ENCODE data around the gene SCN2A. TPM values are rescaled to one million over a fixed set of nuclear protein-coding genes. Genes with fewer than 3 reads are reported as not detected.

SCN2A gene
- total and polyA plus RNA-seq, 5 donors = 0.02 to 0.76 (median 0.19) TPM

DNA sequence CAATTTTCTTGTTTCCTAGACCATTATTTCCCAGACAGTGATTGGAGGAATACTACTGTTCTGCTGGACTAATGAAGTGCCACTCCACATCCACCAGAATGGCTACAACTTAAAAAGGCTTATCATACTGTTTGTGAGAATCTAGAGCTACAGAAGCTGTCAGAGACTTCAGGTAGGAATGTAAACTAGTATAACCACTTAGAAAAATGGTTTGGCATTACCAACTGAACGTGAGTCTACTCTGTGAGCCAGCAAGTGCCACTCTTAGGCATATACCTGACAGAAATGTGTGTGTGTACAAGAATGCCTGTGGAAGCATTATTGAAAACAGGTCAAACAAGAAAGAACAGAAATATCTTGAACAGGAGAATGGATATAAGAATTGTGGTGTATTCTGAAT, 31.1 kb upstream of the SCN2A start:
- Histone ChIP-seq H3K27me3 (ENCODE audit: control insufficient read depth, insufficient read depth) (no peaks in the 10 kb centered on the region), H3K27ac (ENCODE audit: low read length) (no peak overlapping the region), H3K9me3 (ENCODE audit: control insufficient read depth, low read length) (no peaks in the 10 kb centered on the region), H3K4me1 (ENCODE audit: control insufficient read depth, insufficient read depth, low read length) (no peaks in the 10 kb centered on the region), H3K4me3 (ENCODE audit: low read length) (no peak overlapping the region)
- ATAC-seq = no peak
- no peak for DNase-seq
- WGBS = 62% methylated on average over 1 of the region's 1 CpG
- intact Hi-C loops (cut with DNase I) = loop anchor here in 1 of 4 donors (5.0 kb wide), 1 partner anchor 196 kb away; no protein-coding TSS in a partner anchor

DNA sequence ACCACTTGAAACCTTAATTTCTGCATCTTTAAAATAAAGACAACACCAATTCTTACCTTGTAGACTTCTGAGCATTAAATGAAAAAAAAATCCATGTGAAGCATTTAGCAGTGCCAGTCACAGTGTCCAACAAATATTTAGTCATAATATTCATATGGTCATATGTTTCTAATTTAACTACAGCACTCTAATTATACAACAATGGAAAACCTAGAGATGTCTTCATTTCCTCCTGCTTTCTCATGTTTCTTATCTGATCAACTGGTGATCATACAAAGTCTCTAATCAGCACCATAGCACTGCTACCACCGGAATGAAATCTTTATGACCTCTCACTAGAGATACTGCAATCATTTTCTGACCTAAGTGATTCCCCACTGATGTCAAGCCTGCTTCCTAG, 25.1 kb upstream of the SCN2A start:
- WGBS = 31% methylated on average over 1 of the region's 1 CpG
- intact Hi-C loops (cut with DNase I) = no loop called here

DNA sequence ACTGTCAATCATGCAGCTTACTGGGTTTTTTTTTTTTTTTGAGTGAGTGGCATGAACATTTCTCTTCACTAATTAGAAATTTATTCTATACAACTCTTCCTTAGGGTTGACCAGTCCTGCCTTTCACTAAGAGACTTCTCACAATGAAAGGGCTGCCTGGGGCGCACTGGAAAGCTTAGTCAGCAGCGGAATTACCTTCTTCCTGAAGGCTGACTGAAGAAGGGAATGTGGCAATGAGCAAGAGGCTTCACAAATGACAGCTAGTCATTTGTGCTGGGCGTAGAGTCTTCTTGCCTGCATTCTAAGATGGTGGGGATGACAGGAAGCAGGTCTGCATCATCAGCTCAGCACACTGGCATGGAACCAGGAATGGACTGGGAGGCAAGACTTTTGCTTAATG, 19.7 kb upstream of the SCN2A start:
- intact Hi-C loops (cut with DNase I) = no loop called here
- 76% methylated on average over 3 of the region's 3 CpGs for WGBS

More for the DNA sequence above, 25.1 kb upstream of the SCN2A start:
- Histone ChIP-seq H3K27ac (ENCODE audit: low read length) (no peak overlapping the region), H3K4me1 (ENCODE audit: control insufficient read depth, insufficient read depth, low read length) (no peaks in the 10 kb centered on the region), H3K27me3 (ENCODE audit: control insufficient read depth, insufficient read depth) (no peaks in the 10 kb centered on the region), H3K9me3 (ENCODE audit: control insufficient read depth, low read length) (no peaks in the 10 kb centered on the region), H3K4me3 (ENCODE audit: low read length) (no peak overlapping the region)
- DNase-seq = no peak
- no peak for ATAC-seq

DNA sequence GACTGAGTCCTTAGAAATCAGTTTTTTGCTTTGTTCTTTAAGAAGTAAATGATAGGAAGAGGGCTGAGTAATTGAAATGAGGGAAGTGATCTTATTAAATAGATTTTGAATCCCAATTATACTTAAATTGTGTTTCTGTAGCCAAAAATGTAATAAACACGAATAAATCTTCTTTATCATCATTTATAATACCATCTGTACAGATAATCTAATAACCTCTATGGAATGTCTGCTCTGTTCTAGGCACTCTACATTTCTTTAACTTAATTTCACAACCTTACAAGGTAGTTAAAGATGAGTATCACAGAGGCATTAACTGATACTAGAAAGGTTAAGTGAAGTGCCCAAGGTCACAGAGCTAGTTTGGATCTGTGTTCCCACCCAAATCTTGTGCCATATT, 14.3 kb upstream of the SCN2A start:
- WGBS = 37% methylated on average over 1 of the region's 1 CpG
- H3K27ac ChIP-seq (ENCODE audit: low read length) = no peak overlapping the region
- no peaks in the 10 kb centered on the region for H3K9me3 ChIP-seq (ENCODE audit: control insufficient read depth, low read length)
- H3K4me3 ChIP-seq (ENCODE audit: low read length) = no peak overlapping the region
- no peak for DNase-seq
- no peaks in the 10 kb centered on the region for H3K27me3 ChIP-seq (ENCODE audit: control insufficient read depth, insufficient read depth)
- intact Hi-C loops (cut with DNase I) = no loop called here
- no peak for ATAC-seq
- no peaks in the 10 kb centered on the region for H3K4me1 ChIP-seq (ENCODE audit: control insufficient read depth, insufficient read depth, low read length)

More for the DNA sequence above, 19.7 kb upstream of the SCN2A start:
- DNase-seq (no peak), ATAC-seq (no peak)
- Histone ChIP-seq H3K4me3 (ENCODE audit: low read length) (no peak overlapping the region), H3K27me3 (ENCODE audit: control insufficient read depth, insufficient read depth) (no peaks in the 10 kb centered on the region), H3K9me3 (ENCODE audit: control insufficient read depth, low read length) (no peaks in the 10 kb centered on the region), H3K4me1 (ENCODE audit: control insufficient read depth, insufficient read depth, low read length) (no peaks in the 10 kb centered on the region), H3K27ac (ENCODE audit: low read length) (no peak overlapping the region)

DNA sequence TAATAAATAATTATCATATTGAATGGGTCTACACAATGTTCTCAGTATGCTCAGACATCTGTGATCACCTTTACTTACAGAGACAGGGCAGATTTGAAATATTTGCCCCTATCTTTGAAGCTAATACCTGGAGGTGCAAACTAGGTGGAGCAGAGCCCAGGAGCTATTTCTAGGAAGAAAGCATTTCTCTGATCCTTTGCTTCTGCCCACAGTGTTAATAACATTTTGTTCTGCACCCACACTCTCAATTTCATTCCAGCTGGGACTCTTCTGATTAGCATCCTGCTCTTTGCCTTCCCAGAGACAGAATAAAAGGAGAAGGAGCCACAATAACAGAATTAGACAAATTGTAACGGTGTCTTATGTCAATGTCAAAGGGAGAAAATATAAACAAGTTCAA, 11.6 kb upstream of the SCN2A start:
- DNase-seq (no peak), ATAC-seq (no peak)
- Histone ChIP-seq H3K27me3 (ENCODE audit: control insufficient read depth, insufficient read depth) (no peaks in the 10 kb centered on the region), H3K4me3 (ENCODE audit: low read length) (no peak overlapping the region), H3K4me1 (ENCODE audit: control insufficient read depth, insufficient read depth, low read length) (no peaks in the 10 kb centered on the region), H3K27ac (ENCODE audit: low read length) (no peak overlapping the region), H3K9me3 (ENCODE audit: control insufficient read depth, low read length) (no peaks in the 10 kb centered on the region)
- intact Hi-C loops (cut with DNase I) = no loop called here
- 70% methylated on average over 1 of the region's 1 CpG for WGBS

DNA sequence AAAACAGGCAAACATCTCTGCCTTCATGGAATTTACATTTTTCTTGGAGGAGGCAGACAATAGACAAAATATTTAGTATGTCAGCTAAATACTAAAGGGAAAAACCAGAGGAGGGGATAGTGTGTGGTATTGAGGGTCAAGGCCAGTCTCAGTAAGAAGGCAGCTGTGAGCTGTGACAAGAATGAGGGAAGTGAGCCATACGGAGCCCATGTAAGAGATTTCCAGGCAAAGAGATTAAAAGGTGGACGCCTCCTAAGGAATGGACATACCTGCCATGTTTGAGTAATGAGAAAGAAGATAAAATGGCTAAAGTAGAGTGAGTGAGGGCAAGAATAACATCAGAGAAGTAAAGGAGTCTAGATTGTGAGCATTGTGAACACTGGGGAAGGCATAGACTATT, 2.2 kb upstream of the SCN2A start:
- no peak for DNase-seq
- intact Hi-C loops (cut with DNase I) = no loop called here
- no peaks in the 10 kb centered on the region for H3K27me3 ChIP-seq (ENCODE audit: control insufficient read depth, insufficient read depth)
- WGBS = 33% methylated on average over 2 of the region's 2 CpGs
- ATAC-seq = no peak
- H3K27ac ChIP-seq (ENCODE audit: low read length) = no peak overlapping the region
- no peak overlapping the region for H3K4me3 ChIP-seq (ENCODE audit: low read length)
- H3K4me1 ChIP-seq (ENCODE audit: control insufficient read depth, insufficient read depth, low read length) = no peaks in the 10 kb centered on the region
- no peaks in the 10 kb centered on the region for H3K9me3 ChIP-seq (ENCODE audit: control insufficient read depth, low read length)

DNA sequence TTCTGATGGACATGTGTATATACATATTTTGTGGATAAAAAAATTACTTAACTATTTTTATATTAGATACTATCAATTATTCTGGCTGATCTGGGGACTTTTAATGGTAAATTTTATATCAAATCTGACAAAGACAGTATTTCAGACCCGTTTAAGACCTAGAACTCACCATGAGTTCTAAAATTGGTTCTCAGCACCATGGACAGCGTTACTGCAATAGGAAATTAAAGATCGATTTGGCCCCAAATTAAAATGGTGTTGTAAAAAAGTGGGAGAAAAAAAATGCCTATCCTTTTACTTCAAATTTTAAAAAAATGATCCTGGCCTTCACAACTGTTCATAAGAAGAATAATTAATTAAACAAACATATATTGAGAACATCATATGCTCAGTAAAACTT, 919 bp upstream of the SCN2A start:
- intact Hi-C loops (cut with DNase I) = no loop called here
- no peak for ATAC-seq
- no peak overlapping the region for H3K4me3 ChIP-seq (ENCODE audit: low read length)
- 7% methylated on average over 3 of the region's 3 CpGs for WGBS
- no peaks in the 10 kb centered on the region for H3K4me1 ChIP-seq (ENCODE audit: control insufficient read depth, insufficient read depth, low read length)
- no peak overlapping the region for H3K27ac ChIP-seq (ENCODE audit: low read length)
- no peaks in the 10 kb centered on the region for H3K9me3 ChIP-seq (ENCODE audit: control insufficient read depth, low read length)
- H3K27me3 ChIP-seq (ENCODE audit: control insufficient read depth, insufficient read depth) = no peaks in the 10 kb centered on the region
- no peak for DNase-seq

DNA sequence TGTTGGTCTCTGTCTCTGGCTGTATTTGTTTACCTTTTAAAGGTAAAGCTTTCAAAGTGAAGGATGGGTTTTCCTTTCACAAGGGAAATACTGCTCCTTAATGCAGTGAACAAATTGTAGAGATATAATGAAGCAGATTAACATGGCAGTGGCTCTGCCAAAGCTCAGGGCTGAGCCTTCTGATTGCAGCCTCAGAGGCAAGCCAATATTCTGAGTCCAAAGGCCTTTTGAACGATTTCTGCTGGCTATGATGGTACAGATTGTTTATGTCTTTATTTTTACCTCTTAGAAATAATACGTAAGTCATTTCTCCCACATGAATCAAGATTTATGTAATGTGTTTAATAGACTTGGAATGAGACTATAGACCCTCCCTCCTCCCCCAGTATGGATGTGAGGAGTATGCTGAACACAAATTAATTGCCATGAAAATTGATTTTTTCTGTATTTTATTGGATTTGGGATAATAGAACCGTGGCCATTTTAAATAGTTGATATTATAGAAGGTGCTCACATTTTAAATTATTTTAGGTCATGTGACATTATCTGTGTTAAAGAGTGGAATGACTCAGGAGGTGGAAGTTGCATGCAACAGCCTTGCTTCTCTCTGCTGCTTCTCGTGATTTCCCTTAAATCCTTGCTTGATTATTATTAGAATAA, 772 bp downstream of the SCN2A start:
- Histone ChIP-seq H3K9me3 (ENCODE audit: control insufficient read depth, low read length) (no peaks in the 10 kb centered on the region), H3K27me3 (ENCODE audit: control insufficient read depth, insufficient read depth) (no peaks in the 10 kb centered on the region), H3K27ac (ENCODE audit: low read length) (no peak overlapping the region), H3K4me3 (ENCODE audit: low read length) (no peak overlapping the region), H3K4me1 (ENCODE audit: control insufficient read depth, insufficient read depth, low read length) (no peaks in the 10 kb centered on the region)
- DNase-seq (no peak), ATAC-seq (no peak)
- WGBS = 64% methylated on average over 4 of the region's 4 CpGs
- intact Hi-C loops (cut with DNase I) = loop anchor here in 2 of 4 donors (5.0 to 10.0 kb wide), 2 partner anchors 52 to 55 kb away; no protein-coding TSS in a partner anchor

DNA sequence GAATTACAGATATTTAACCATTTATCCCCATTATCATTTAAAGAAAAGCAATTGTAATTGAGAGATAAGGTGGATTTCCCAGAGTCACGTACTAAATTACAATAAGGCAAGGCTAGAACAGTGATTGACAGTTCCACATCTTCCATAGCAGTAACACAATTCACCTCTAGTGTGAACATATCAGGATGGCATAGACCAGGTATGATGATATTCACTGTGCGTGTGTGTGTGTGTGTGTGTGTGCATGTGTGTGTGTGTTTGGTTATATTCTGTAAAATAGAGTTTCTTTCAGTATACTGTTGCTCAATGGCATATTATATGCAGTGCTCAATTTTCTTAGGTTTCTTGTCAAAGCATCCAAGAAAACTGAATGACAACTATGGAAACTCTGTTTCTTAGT, 1.7 kb downstream of the SCN2A start:
- ATAC-seq (no peak), DNase-seq (no peak)
- no peaks in the 10 kb centered on the region for H3K4me1 ChIP-seq (ENCODE audit: control insufficient read depth, insufficient read depth, low read length)
- no peak overlapping the region for H3K4me3 ChIP-seq (ENCODE audit: low read length)
- no peak overlapping the region for H3K27ac ChIP-seq (ENCODE audit: low read length)
- H3K27me3 ChIP-seq (ENCODE audit: control insufficient read depth, insufficient read depth) = no peaks in the 10 kb centered on the region
- intact Hi-C loops (cut with DNase I) = loop anchor here in 2 of 4 donors (5.0 to 10.0 kb wide), 2 partner anchors 51 to 54 kb away; no protein-coding TSS in a partner anchor
- 75% methylated on average over 2 of the region's 2 CpGs for WGBS
- no peaks in the 10 kb centered on the region for H3K9me3 ChIP-seq (ENCODE audit: control insufficient read depth, low read length)

DNA sequence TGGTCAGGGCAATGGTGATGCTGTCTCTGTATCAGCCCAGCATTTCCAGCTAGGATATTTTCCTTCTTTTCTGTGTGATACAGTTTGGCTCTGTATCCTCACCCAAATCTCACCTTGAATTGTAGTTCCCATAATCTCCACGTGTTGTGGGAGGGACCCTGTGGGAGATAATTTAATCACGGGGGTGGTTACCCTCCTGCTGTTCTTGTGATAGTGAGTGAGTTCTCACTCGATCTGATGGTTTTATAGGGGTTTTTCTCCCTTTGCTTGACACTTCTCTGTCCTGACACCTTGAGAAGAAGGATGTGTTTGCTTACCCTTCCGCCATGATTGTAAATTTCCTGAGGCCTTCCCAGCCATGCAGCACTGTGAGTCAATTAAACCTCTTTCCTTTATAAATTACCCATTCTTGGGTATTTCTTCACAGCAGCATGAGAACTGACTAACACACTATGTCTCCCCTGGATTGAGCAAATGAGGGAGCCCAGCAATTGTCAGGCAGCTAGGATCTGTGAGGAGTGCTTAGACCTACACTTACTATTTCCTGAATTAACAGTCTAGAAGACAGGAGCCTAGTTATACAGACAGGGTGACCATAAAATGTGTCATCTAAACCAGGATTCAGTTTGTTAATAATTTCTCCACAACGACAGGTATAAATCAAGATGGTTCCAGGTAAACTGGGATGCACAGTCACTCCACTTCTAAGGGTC, 6.0 kb downstream of the SCN2A start:
- H3K27me3 ChIP-seq (ENCODE audit: control insufficient read depth, insufficient read depth) = no peaks in the 10 kb centered on the region
- WGBS = 35% methylated on average over 5 of the region's 5 CpGs
- ATAC-seq = no peak
- no peaks in the 10 kb centered on the region for H3K4me1 ChIP-seq (ENCODE audit: control insufficient read depth, insufficient read depth, low read length)
- DNase-seq = no peak
- intact Hi-C loops (cut with DNase I) = loop anchor here in 1 of 4 donors (10.0 kb wide), 1 partner anchor 50 kb away; no protein-coding TSS in a partner anchor
- H3K4me3 ChIP-seq (ENCODE audit: low read length) = no peak overlapping the region
- no peak overlapping the region for H3K27ac ChIP-seq (ENCODE audit: low read length)
- no peaks in the 10 kb centered on the region for H3K9me3 ChIP-seq (ENCODE audit: control insufficient read depth, low read length)

DNA sequence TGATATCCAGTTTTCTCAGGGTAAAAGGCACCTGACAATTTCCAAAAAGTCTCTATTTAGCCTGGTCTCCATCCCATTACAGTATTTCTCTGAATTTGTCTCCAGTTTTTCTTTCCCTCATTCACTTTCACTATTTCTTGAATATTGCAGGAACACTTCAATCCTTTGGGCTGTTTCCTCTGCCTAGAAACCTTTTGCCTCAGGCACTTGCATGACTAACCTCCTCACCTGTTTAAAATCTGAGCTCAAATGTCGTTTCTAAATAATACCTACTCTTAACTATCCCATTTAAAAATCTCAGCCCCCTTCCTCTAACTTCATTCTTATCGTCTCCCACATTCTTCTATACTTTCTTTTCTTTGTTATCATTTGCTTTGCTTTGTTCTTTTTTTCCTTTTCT, 9.0 kb downstream of the SCN2A start:
- WGBS = 63% methylated on average over 2 of the region's 2 CpGs
- intact Hi-C loops (cut with DNase I) = loop anchor here in 1 of 4 donors (10.0 kb wide), 1 partner anchor 47 kb away; no protein-coding TSS in a partner anchor
- Histone ChIP-seq H3K9me3 (ENCODE audit: control insufficient read depth, low read length) (no peaks in the 10 kb centered on the region), H3K4me1 (ENCODE audit: control insufficient read depth, insufficient read depth, low read length) (no peaks in the 10 kb centered on the region), H3K27ac (ENCODE audit: low read length) (no peak overlapping the region), H3K4me3 (ENCODE audit: low read length) (no peak overlapping the region), H3K27me3 (ENCODE audit: control insufficient read depth, insufficient read depth) (no peaks in the 10 kb centered on the region)
- ATAC-seq = no peak
- no peak for DNase-seq
